Spleen (tissue), 11 donors: ENCODE results near the gene WDR64. TPM values are rescaled to one million over a fixed set of nuclear protein-coding genes. Genes with fewer than 3 reads are reported as not detected.

Source experiments
- DNase-seq: peaks from one replicate; pipeline ENCODE4 v3.0.0-alpha.2; 2020
- H3K27ac ChIP-seq, 8 donors: fragments of 200-600 bp; sonication (generic) in 7 of 8; 1 replicate in 4 of 8; 2 replicates in 4 of 8; pipeline versions ENCODE4 v1.5.0 to v1.8.0; 2016 to 2021; ENCODE audit warnings: inconsistent platforms in 4 of 8, mild to moderate bottlenecking in 4 of 8, moderate library complexity in 1 of 8
- H3K27me3 ChIP-seq, 7 donors: fragments of 200-600 bp; sonication (generic) in 6 of 7; replicated peaks in 1 of 7; 1 replicate in 4 of 7; 2 replicates in 3 of 7; pipeline versions ENCODE4 v1.5.0 to v1.8.0; 2016 to 2021; ENCODE audit warnings: inconsistent platforms in 3 of 7, mild to moderate bottlenecking in 1 of 7
- H3K36me3 ChIP-seq, 6 donors: fragments of 200-600 bp; sonication (generic) in 5 of 6; 1 replicate in 4 of 6; 2 replicates in 2 of 6; pipeline versions ENCODE4 v1.5.0 to v1.8.0; 2016 to 2021; ENCODE audit warnings: inconsistent platforms in 2 of 6
- H3K4me1 ChIP-seq, 6 donors: fragments of 200-600 bp; sonication (generic) in 5 of 6; 1 replicate in 3 of 6; 2 replicates in 3 of 6; pipeline versions ENCODE4 v1.5.0 to v1.8.0; 2016 to 2021; ENCODE audit warnings: inconsistent platforms in 3 of 6
- H3K4me3 ChIP-seq, 8 donors: fragments of 200-600 bp; sonication (generic) in 7 of 8; 1 replicate in 4 of 8; 2 replicates in 4 of 8; pipeline versions ENCODE4 v1.5.0 to v1.8.0; 2016 to 2021; ENCODE audit warnings: inconsistent platforms in 4 of 8, mild to moderate bottlenecking in 4 of 8, moderate library complexity in 2 of 8
- H3K9me3 ChIP-seq, 8 donors: fragments of 200-600 bp; sonication (generic) in 7 of 8; 1 replicate in 4 of 8; 2 replicates in 4 of 8; pipeline versions ENCODE4 v1.5.0 to v1.8.0; 2016 to 2021; ENCODE audit warnings: inconsistent platforms in 4 of 8
- POLR2A ChIP-seq, 3 donors: fragments of 450-650 bp; IDR thresholded peaks; one replicate each; pipeline ENCODE4 v1.5.1; 2017; ENCODE audit warnings: antibody characterized with exemption in 3 of 3, mild to moderate bottlenecking in 1 of 3
- POLR2AphosphoS5 ChIP-seq, 3 donors: sonication (generic); formaldehyde crosslinking; IDR thresholded peaks; one replicate each; pipeline ENCODE4 v1.5.1; 2017; ENCODE audit warnings: antibody characterized with exemption in 3 of 3
- WGBS, 5 donors: extraction: QIAGEN DNeasy Blood & Tissue Kit in 3 of 5; methylation state at CpG; one replicate each; pipeline versions ENCODE4 v1.1.5 to v1.1.7; 2013 to 2018; 5-methylcytosine and 5-hydroxymethylcytosine counted together
- intact Hi-C: fragments of 100-400 bp; cut with DNase I; formaldehyde crosslinking; loops from one replicate; pipeline ENCODE4 v1.15.0; 2023; ENCODE audit warnings: low total_unique reads
- polyA plus RNA-seq, 3 donors: library from polyadenylated mRNA; stranded (reverse); fragments of 200-250 nt; gene quantifications; one replicate each; pipeline ENCODE4 v1.2.1, GENCODE V29; 2013
- total RNA-seq, 7 donors: library from RNA; depleted of rRNA in 3 of 7; stranded (reverse); fragments of >200 nt in 3 of 7; fragmentation: NEBNext Ultra II Directional in 4 of 7; extraction: Animal tissue kit (Norgen Biotek cat#: 25700) in 4 of 7; gene quantifications; one replicate each; pipeline versions ENCODE4 v1.1.0 to v1.2.1, GENCODE V29; 2016 to 2021
- TF ChIP-seq, protein P1 (sequence below), 11 experiments: fragments of 200-600 bp in 7 of 11; fragments of 450-650 bp in 4 of 11; sonication (generic) in 4 of 11; IDR thresholded peaks in 8 of 11; conservative IDR thresholded peaks in 3 of 11; 1 replicate in 7 of 11; 2 replicates in 4 of 11; pipeline versions ENCODE4 v1.4.0 to v1.8.0; 2016 to 2021; ENCODE audit warnings: antibody characterized with exemption in 11 of 11, inconsistent platforms in 4 of 11, mild to moderate bottlenecking in 1 of 11
- donor health status: healthy with polysubstance abuse.
- donor health status: DM: no; HTN: no; CAD: no; lungs with moderate emphysema.
- donor health status: DM: no; HTN: no; CAD: no.
- donor health status: Bipolar disorder and iron deficiency.
- donor health status: healthy.
- donor health status: DM: no; HTN: no; CAD: no.
- donor health status: DM: yes; HTN: yes; CAD: no.

WDR64 gene
- total and polyA plus RNA-seq, 10 donors: 0.03 to 0.55 (median 0.26) TPM; not detected in 3

DNA sequence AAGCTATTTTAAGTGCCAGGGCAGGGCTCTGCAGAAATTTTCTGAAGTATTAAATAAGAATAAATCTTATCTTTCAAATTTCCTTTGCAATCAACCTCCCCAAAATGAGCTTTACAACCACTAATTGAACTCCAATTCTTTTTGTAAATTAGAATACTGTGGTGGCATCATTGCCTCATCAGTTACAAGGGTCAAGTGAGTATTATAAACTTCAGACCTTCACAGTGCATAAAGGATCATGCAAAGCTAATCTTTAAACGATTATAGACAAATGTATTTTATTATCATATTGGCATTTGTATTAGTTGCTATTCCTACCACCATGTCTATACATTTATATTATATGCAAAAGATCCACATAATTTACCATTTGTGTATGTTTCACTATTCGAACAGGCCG lies 19.1 kb upstream of the WDR64 start:
- no peak for TF ChIP-seq POLR2A (IDR thresholded peaks at IDR 0.05)
- TF ChIP-seq POLR2AphosphoS5 (IDR thresholded peaks at IDR 0.05): no peak
- TF ChIP-seq, protein P1, sequence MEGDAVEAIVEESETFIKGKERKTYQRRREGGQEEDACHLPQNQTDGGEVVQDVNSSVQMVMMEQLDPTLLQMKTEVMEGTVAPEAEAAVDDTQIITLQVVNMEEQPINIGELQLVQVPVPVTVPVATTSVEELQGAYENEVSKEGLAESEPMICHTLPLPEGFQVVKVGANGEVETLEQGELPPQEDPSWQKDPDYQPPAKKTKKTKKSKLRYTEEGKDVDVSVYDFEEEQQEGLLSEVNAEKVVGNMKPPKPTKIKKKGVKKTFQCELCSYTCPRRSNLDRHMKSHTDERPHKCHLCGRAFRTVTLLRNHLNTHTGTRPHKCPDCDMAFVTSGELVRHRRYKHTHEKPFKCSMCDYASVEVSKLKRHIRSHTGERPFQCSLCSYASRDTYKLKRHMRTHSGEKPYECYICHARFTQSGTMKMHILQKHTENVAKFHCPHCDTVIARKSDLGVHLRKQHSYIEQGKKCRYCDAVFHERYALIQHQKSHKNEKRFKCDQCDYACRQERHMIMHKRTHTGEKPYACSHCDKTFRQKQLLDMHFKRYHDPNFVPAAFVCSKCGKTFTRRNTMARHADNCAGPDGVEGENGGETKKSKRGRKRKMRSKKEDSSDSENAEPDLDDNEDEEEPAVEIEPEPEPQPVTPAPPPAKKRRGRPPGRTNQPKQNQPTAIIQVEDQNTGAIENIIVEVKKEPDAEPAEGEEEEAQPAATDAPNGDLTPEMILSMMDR (IDR thresholded peaks at IDR 0.05 in 8 of 11, conservative IDR thresholded peaks at IDR 0.05 in 3 of 11): no peak
- H3K4me3 ChIP-seq: no peak overlapping the region
- WGBS, 5 donors: 92 to 97% (median 95%) methylated on average over 3 of the region's 3 CpGs
- peaks cover 0 to 30% (median 8%) of the 10 kb centered on the region in 6 donors for H3K36me3 ChIP-seq
- intact Hi-C loops: loop anchor here (10.0 kb wide), 1 partner anchor 212 kb away; the partner anchor contains the start of gene EXO1
- no peak overlapping the region for H3K27ac ChIP-seq
- H3K9me3 ChIP-seq: no peaks in the 10 kb centered on the region
- no peak for DNase-seq
- H3K4me1 ChIP-seq: peaks cover 3 to 52% (median 26%) of the 10 kb centered on the region in 6 donors
- no peaks in the 10 kb centered on the region for H3K27me3 ChIP-seq

DNA sequence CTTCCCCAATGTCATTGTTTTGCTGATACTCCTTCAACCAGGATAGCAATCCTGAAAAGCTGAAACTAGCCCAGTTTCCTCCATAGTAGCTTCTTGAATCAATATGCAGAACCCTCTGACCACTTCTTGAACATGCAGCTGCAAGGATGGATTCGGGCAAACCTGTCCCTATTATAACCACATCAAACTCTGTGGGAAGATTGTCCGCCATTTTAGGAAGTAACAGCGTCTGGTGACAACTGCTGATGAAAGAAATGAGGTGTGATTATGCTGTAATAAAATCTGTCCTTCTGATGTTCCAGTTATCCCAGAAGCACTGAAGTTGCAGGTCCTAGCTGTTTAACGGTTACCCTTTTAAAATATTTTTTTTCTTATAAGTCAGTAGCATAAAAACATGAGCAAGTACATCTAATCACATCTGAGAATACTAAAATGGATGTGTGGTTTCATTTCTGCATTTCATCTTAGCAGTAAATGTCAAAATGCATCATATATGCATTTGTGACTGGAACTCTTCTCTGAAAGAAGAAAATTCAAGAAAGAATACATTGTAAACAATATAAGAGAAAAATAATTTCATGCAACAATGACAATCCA lies 16.4 kb upstream of the WDR64 start:
- H3K9me3 ChIP-seq: no peaks in the 10 kb centered on the region
- peak overlapping the region in 1 of 8 donors; percentile 27 for H3K4me3 ChIP-seq
- H3K27me3 ChIP-seq: no peaks in the 10 kb centered on the region
- H3K36me3 ChIP-seq: peaks cover 0 to 30% (median 8%) of the 10 kb centered on the region in 6 donors
- peak overlapping the region in 4 of 8 donors; percentile 12 to 25 (median 21) for H3K27ac ChIP-seq
- intact Hi-C loops: loop anchor here (10.0 kb wide), 1 partner anchor 209 kb away; the partner anchor contains the start of gene EXO1
- H3K4me1 ChIP-seq: peaks cover 16 to 58% (median 37%) of the 10 kb centered on the region in 6 donors
- 53 to 77% (median 70%) methylated on average over 4 of the region's 4 CpGs for WGBS, 5 donors
- TF ChIP-seq POLR2AphosphoS5 (IDR thresholded peaks at IDR 0.05) (no peak), POLR2A (IDR thresholded peaks at IDR 0.05) (no peak)
- DNase-seq: no peak

DNA sequence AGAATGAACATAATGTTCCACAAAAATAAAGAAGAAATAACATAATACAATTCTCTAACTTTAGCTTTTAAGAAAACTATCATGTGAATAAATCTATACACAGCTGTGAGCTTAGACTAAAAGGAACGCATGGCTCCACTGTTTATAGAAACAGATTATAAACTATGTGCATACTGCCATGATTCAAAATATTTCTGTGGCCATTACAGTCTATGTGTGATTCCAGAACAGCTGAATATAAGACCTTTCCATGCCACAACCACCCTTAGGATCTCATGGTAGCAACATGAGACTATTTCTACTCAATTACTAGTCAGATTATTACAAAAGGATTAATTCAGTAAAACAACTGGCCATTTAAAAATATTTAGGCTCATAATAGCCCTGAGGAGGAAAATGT lies 15.8 kb upstream of the WDR64 start:
- 79 to 88% (median 85%) methylated on average over 1 of the region's 1 CpG for WGBS, 5 donors

DNA sequence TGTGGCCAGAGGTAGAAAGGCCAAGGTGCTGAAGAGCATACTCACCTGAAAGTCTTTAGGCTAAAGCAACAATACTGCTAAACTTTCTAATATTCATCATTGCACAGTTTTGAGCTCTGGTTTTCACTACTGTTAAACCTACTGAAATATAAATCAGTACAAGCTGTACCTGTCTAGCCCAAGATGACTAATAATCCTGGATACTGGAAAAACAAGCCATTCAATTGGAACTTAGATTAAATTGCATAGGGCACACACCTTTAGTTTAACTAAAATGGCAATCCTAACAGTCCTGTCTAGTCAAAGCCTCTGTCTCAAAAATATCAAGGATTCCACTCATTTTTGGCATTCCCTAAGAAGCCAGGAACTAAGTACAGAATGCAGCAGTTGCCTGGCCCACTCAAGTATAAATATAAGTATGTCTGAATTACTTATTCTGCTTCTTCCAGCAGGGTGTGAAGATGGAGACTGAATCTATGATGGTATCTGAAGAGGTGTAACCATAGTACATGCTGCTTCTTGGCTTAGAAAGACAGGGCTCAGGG lies 15.0 kb upstream of the WDR64 start:
- H3K4me1 ChIP-seq: peaks cover 18 to 59% (median 41%) of the 10 kb centered on the region in 6 donors

More for the DNA sequence above, 15.8 kb upstream of the WDR64 start:
- Histone ChIP-seq H3K27ac (peak overlapping the region in 2 of 8 donors; percentile 20 to 25), H3K27me3 (no peaks in the 10 kb centered on the region), H3K36me3 (peaks cover 0 to 30% (median 8%) of the 10 kb centered on the region in 6 donors), H3K9me3 (no peaks in the 10 kb centered on the region), H3K4me1 (peaks cover 18 to 59% (median 41%) of the 10 kb centered on the region in 6 donors), H3K4me3 (no peak overlapping the region)
- TF ChIP-seq POLR2A (IDR thresholded peaks at IDR 0.05) (no peak), POLR2AphosphoS5 (IDR thresholded peaks at IDR 0.05) (no peak)
- TF ChIP-seq, protein P1 (IDR thresholded peaks at IDR 0.05 in 8 of 11, conservative IDR thresholded peaks at IDR 0.05 in 3 of 11): no peak
- no peak for DNase-seq
- intact Hi-C loops: loop anchor here (10.0 kb wide), 1 partner anchor 209 kb away; the partner anchor contains the start of gene EXO1

DNA sequence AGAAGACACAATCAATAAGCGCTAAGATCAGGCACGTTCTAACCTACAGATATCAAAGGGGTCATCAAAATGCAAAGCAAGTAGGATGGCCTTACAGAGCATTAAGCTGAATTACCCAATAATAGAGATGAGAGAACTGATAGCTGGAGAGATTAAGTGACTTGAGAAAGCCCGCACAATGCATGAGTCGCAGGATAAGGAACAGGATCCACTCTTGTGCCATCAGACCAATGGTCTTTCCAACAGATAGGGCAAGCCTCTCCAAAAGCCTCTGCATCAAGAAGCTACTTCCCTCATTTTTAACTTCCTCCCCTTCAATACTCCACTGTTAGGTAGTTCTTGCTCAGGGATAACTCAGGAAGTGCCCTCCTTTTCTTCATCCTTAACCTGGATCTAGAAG lies 14.5 kb upstream of the WDR64 start:
- peaks cover 18 to 59% (median 41%) of the 10 kb centered on the region in 6 donors for H3K4me1 ChIP-seq
- peaks cover 0 to 20% (median 8%) of the 10 kb centered on the region in 6 donors for H3K36me3 ChIP-seq
- TF ChIP-seq, protein P1 (IDR thresholded peaks at IDR 0.05 in 8 of 11, conservative IDR thresholded peaks at IDR 0.05 in 3 of 11): no peak
- no peak for TF ChIP-seq POLR2A (IDR thresholded peaks at IDR 0.05)
- no peak for TF ChIP-seq POLR2AphosphoS5 (IDR thresholded peaks at IDR 0.05)
- no peak for DNase-seq
- 69 to 89% (median 84%) methylated on average over 4 of the region's 4 CpGs for WGBS, 5 donors
- intact Hi-C loops: loop anchor here (10.0 kb wide), 1 partner anchor 207 kb away; the partner anchor contains the start of gene EXO1
- no peaks in the 10 kb centered on the region for H3K27me3 ChIP-seq
- H3K27ac ChIP-seq: peak overlapping the region in 1 of 8 donors; percentile 9
- H3K9me3 ChIP-seq: peaks cover 0 to 5% (median 0%) of the 10 kb centered on the region in 8 donors
- peak overlapping the region in 2 of 8 donors; percentile 83 to 87 for H3K4me3 ChIP-seq

More for the DNA sequence above, 15.0 kb upstream of the WDR64 start:
- Histone ChIP-seq H3K4me3 (peak overlapping the region in 1 of 8 donors; percentile 87), H3K27ac (peak overlapping the region in 1 of 8 donors; percentile 9), H3K27me3 (no peaks in the 10 kb centered on the region), H3K36me3 (peaks cover 0 to 23% (median 8%) of the 10 kb centered on the region in 6 donors), H3K9me3 (no peaks in the 10 kb centered on the region)
- intact Hi-C loops: loop anchor here (10.0 kb wide), 1 partner anchor 208 kb away; the partner anchor contains the start of gene EXO1
- DNase-seq: no peak
- TF ChIP-seq POLR2A (IDR thresholded peaks at IDR 0.05) (no peak), POLR2AphosphoS5 (IDR thresholded peaks at IDR 0.05) (no peak)
